IMR-90 (cell line): ENCODE results near the gene IL22RA1. TPM values are rescaled to one million over a fixed set of nuclear protein-coding genes. Genes with fewer than 3 reads are reported as not detected.

Experiments used
- ATAC-seq: fragments of 200-7000 bp; cut with Tn5 transposase; 2 replicates; pipeline ENCODE4 v1.9.1; 2020; ENCODE audit warnings: low read depth, mild to moderate bottlenecking, moderate library complexity
- BruUV-seq: library from RNA; stranded (reverse); fragments of 400-500 nt; replicated peaks from 2 replicates; lab custom pipeline; 2021; lab: Mats Ljungman, UMichigan
- CTCF ChIA-PET: fragments of 300-600 bp; formaldehyde crosslinking; extraction: SDS; loops from one replicate; lab custom pipeline; 2021; ENCODE audit warnings: antibody characterized with exemption; lab: Yijun Ruan, JAX
- POLR2A ChIA-PET: fragments of 300-600 bp; sonication (Branson Sonifier 250); formaldehyde crosslinking; loops from one replicate; lab custom pipeline; 2022; ENCODE audit warnings: antibody characterized with exemption; ENCODE audit not compliant: unreplicated experiment; lab: Charles Lee
- DNase-seq: peaks from one replicate; pipeline ENCODE4 v3.0.0; 2013
- H2AFZ ChIP-seq: replicated peaks from 2 replicates; pipeline ENCODE3; 2013; ENCODE audit warnings: low read length, mild to moderate bottlenecking; ENCODE audit not compliant: poor library complexity
- H2AK5ac ChIP-seq: 2 replicates; pipeline ENCODE4 v1.6.1; 2013; ENCODE audit warnings: low read depth, low read length, inconsistent platforms
- H2AK9ac ChIP-seq: replicated peaks from 2 replicates; pipeline ENCODE3; 2013; ENCODE audit warnings: mild to moderate bottlenecking, low read depth, low read length, moderate library complexity; ENCODE audit not compliant: poor library complexity
- H2BK120ac ChIP-seq: 2 replicates; pipeline ENCODE4 v1.6.1; 2013; ENCODE audit warnings: low read depth, low read length, inconsistent platforms
- H2BK15ac ChIP-seq: 3 replicates; pipeline ENCODE4 v1.6.1; 2013; ENCODE audit warnings: low read depth, low read length, inconsistent platforms
- H2BK20ac ChIP-seq: 2 replicates; pipeline ENCODE4 v1.6.1; 2013; ENCODE audit warnings: low read depth, mild to moderate bottlenecking, inconsistent platforms, low read length, moderate library complexity
- H2BK5ac ChIP-seq: 2 replicates; pipeline ENCODE4 v1.6.1; 2013; ENCODE audit warnings: mild to moderate bottlenecking, low read depth, low read length, inconsistent platforms; ENCODE audit not compliant: poor library complexity, severe bottlenecking
- H3K14ac ChIP-seq: replicated peaks from 2 replicates; pipeline ENCODE4 v1.6.1; 2013; ENCODE audit warnings: low read depth, low read length, inconsistent platforms
- H3K18ac ChIP-seq: 2 replicates; pipeline ENCODE4 v1.6.1; 2013; ENCODE audit warnings: low read depth, low read length, control low read depth
- H3K23ac ChIP-seq: 2 replicates; pipeline ENCODE4 v1.6.1; 2013; ENCODE audit warnings: low read depth, low read length, inconsistent platforms
- H3K27ac ChIP-seq: 2 replicates; pipeline ENCODE4 v1.5.1; 2013; ENCODE audit warnings: mild to moderate bottlenecking, control low read depth, low read length; ENCODE audit not compliant: insufficient read depth
- H3K27me3 ChIP-seq: 2 replicates; pipeline ENCODE4 v1.6.1; 2013; ENCODE audit warnings: low read length; ENCODE audit not compliant: control insufficient read depth, insufficient read depth
- H3K36me3 ChIP-seq: 2 replicates; pipeline ENCODE4 v1.6.1; 2013; ENCODE audit warnings: low read length, mixed read lengths; ENCODE audit not compliant: control insufficient read depth, insufficient read depth
- H3K4ac ChIP-seq: 2 replicates; pipeline ENCODE4 v1.6.1; 2013; ENCODE audit warnings: low read depth, low read length, inconsistent platforms
- H3K4me1 ChIP-seq: 2 replicates; pipeline ENCODE4 v1.6.1; 2013; ENCODE audit warnings: low read length, mixed read lengths; ENCODE audit not compliant: control insufficient read depth, insufficient read depth
- H3K4me2 ChIP-seq: 2 replicates; pipeline ENCODE4 v1.6.1; 2013; ENCODE audit warnings: low read depth, mild to moderate bottlenecking, control low read depth, low read length, moderate library complexity
- H3K4me3 ChIP-seq: 2 replicates; pipeline ENCODE4 v1.5.1; 2013; ENCODE audit warnings: low read depth, mild to moderate bottlenecking, control low read depth, low read length, moderate library complexity; ENCODE audit not compliant: insufficient read depth
- H3K56ac ChIP-seq: 2 replicates; pipeline ENCODE4 v1.6.1; 2013; ENCODE audit warnings: low read length, inconsistent platforms; ENCODE audit not compliant: insufficient read depth; ENCODE audit errors: extremely low read depth
- H3K79me1 ChIP-seq, 2 experiments: 2 replicates each; pipeline ENCODE4 v1.6.1; 2013; ENCODE audit warnings: low read length in 2 of 2, inconsistent platforms in 1 of 2, low read depth in 1 of 2
- H3K9ac ChIP-seq: 2 replicates; pipeline ENCODE4 v1.6.1; 2013; ENCODE audit warnings: low read depth, low read length, control low read depth
- H3K9me1 ChIP-seq: 2 replicates; pipeline ENCODE4 v1.6.1; 2013; ENCODE audit warnings: low read length, inconsistent platforms; ENCODE audit not compliant: insufficient read depth
- H3K9me3 ChIP-seq: 2 replicates; pipeline ENCODE4 v1.6.1; 2013; ENCODE audit warnings: low read length; ENCODE audit not compliant: control insufficient read depth, insufficient read depth
- H4K20me1 ChIP-seq: 2 replicates; pipeline ENCODE4 v1.6.1; 2013; ENCODE audit warnings: low read length, inconsistent platforms; ENCODE audit not compliant: insufficient read depth
- H4K5ac ChIP-seq: 2 replicates; pipeline ENCODE4 v1.6.1; 2013; ENCODE audit warnings: mild to moderate bottlenecking, low read depth, low read length, control low read depth
- H4K8ac ChIP-seq, 2 experiments: 2 replicates each; pipeline ENCODE4 v1.6.1; 2013; ENCODE audit warnings: low read depth in 2 of 2, low read length in 2 of 2, control low read depth in 1 of 2, inconsistent platforms in 1 of 2
- H4K91ac ChIP-seq: 2 replicates; pipeline ENCODE4 v1.6.1; 2013; ENCODE audit warnings: low read depth, low read length, inconsistent platforms; ENCODE audit not compliant: insufficient read depth
- BHLHE40 ChIP-seq: fragments of 150-350 bp; IDR thresholded peaks from 2 replicates; pipeline ENCODE4 v1.6.1; 2016; ENCODE audit warnings: mild to moderate bottlenecking, low read depth, low read length
- CEBPB ChIP-seq: IDR thresholded peaks from 2 replicates; pipeline ENCODE4 v1.6.1; 2012; ENCODE audit warnings: low read depth, low read length, improper control_type of control experiment
- CHD1 ChIP-seq: IDR thresholded peaks from 2 replicates; pipeline ENCODE4 v1.6.1; 2012; ENCODE audit warnings: low read depth, low read length, improper control_type of control experiment
- CTCF ChIP-seq: conservative IDR thresholded peaks from 2 replicates; pipeline ENCODE4 v1.5.1; 2012; ENCODE audit warnings: mild to moderate bottlenecking, low read depth, low read length, improper control_type of control experiment
- ELK1 ChIP-seq: fragments of 150-350 bp; IDR thresholded peaks from 2 replicates; pipeline ENCODE4 v1.6.1; 2016; ENCODE audit warnings: low read depth, mild to moderate bottlenecking, low read length, moderate library complexity, borderline replicate concordance
- FOS ChIP-seq: fragments of 150-350 bp; IDR thresholded peaks from 2 replicates; pipeline ENCODE4 v1.6.1; 2016; ENCODE audit warnings: low read depth, low read length
- MAFK ChIP-seq: IDR thresholded peaks from 2 replicates; pipeline ENCODE4 v1.6.1; 2012; ENCODE audit warnings: low read depth, low read length, improper control_type of control experiment
- MAZ ChIP-seq: IDR thresholded peaks from 2 replicates; pipeline ENCODE4 v1.6.1; 2012; ENCODE audit warnings: low read depth, mild to moderate bottlenecking, low read length, improper control_type of control experiment, moderate library complexity, borderline replicate concordance
- MXI1 ChIP-seq: IDR thresholded peaks from 2 replicates; pipeline ENCODE4 v1.6.1; 2012; ENCODE audit warnings: low read depth, mild to moderate bottlenecking, low read length, moderate library complexity, borderline replicate concordance
- NFE2L2 ChIP-seq: fragments of 150-350 bp; IDR thresholded peaks from 2 replicates; pipeline ENCODE4 v1.6.1; 2016; ENCODE audit warnings: low read depth, mild to moderate bottlenecking, low read length
- POLR2A ChIP-seq: IDR thresholded peaks from 2 replicates; pipeline ENCODE4 v1.6.1; 2012; ENCODE audit warnings: mild to moderate bottlenecking, low read depth, low read length
- RAD21 ChIP-seq: IDR thresholded peaks from 2 replicates; pipeline ENCODE4 v1.6.1; 2012; ENCODE audit warnings: low read length, improper control_type of control experiment
- RCOR1 ChIP-seq: IDR thresholded peaks from 2 replicates; pipeline ENCODE4 v1.6.1; 2012; ENCODE audit warnings: mild to moderate bottlenecking, low read length, improper control_type of control experiment; ENCODE audit not compliant: insufficient replicate concordance
- RFX5 ChIP-seq: IDR thresholded peaks from 2 replicates; pipeline ENCODE4 v1.8.0; 2012; ENCODE audit warnings: low read depth, mild to moderate bottlenecking, low read length, moderate library complexity
- SMC3 ChIP-seq: fragments of 150-350 bp; IDR thresholded peaks from 2 replicates; pipeline ENCODE4 v1.6.1; 2016; ENCODE audit warnings: low read depth, mild to moderate bottlenecking, antibody characterized with exemption, low read length, moderate library complexity
- USF2 ChIP-seq: fragments of 150-350 bp; IDR thresholded peaks from 2 replicates; pipeline ENCODE4 v1.6.1; 2017; ENCODE audit warnings: mild to moderate bottlenecking, antibody characterized with exemption, low read length, low read depth
- WGBS, 2 experiments: methylation state at CpG; one replicate each; pipeline versions ENCODE4 v1.1.5 to v1.1.7; 2013; ENCODE audit warnings: missing lambda C conversion rate in 2 of 2; ENCODE audit not compliant: insufficient read length in 1 of 2; ENCODE audit errors: extremely low coverage in 2 of 2; 5-methylcytosine and 5-hydroxymethylcytosine counted together
- dilution Hi-C: fragments of 300-500 bp; cut with HindIII; formaldehyde crosslinking; loops from one replicate; pipeline ENCODE4 v1.14.3; 2018; ENCODE audit warnings: low sequenced_read_pairs; ENCODE audit not compliant: unreplicated experiment
- in situ Hi-C: fragments of 300-500 bp; cut with MboI; formaldehyde crosslinking; loops from 3 replicates; pipeline ENCODE4 v1.14.3; 2019; ENCODE audit warnings: low sequenced_read_pairs, inconsistent platforms, mixed read lengths
- intact Hi-C: fragments of 100-400 bp; cut with micrococcal nuclease; formaldehyde crosslinking; loops from 2 replicates; pipeline ENCODE4 v1.10.0; 2022
- polyA plus RNA-seq, 3 experiments: library from polyadenylated mRNA; depleted of rRNA; stranded (reverse); fragments of >200 nt; gene quantifications; 2 replicates each; pipeline ENCODE4 v1.2.3, GENCODE V29; 2012; ENCODE audit warnings: low replicate concordance in 1 of 3
- total RNA-seq: library from RNA; depleted of rRNA; stranded (reverse); fragments of >200 nt; gene quantifications from 2 replicates; pipeline ENCODE4 v1.2.3, GENCODE V29; 2012

The IL22RA1 gene
- total and polyA plus RNA-seq, 2 of the 4 experiments (the other 2 are of a cell fraction): not detected

GRCh38 chr1:24117722-24118409 is 25.1 kb downstream of the IL22RA1 start:
- in situ Hi-C loops: no loop called here
- TF ChIP-seq CTCF (no peak), MXI1 (no peak), BHLHE40 (no peak), MAZ (no peak), CHD1 (no peak), SMC3 (no peak), FOS (no peak), MAFK (no peak), RCOR1 (no peak), NFE2L2 (no peak), CEBPB (no peak), RAD21 (no peak), POLR2A (no peak), ELK1 (no peak), RFX5 (no peak), USF2 (no peak)

More at GRCh38 chr1:24117722-24118409, 25.1 kb downstream of the IL22RA1 start:
- DNase-seq: peak; percentile 40
- no peak overlapping the region for H2AK5ac ChIP-seq
- H3K4me3 ChIP-seq: no peak overlapping the region
- ATAC-seq: peak; percentile 61
- H2AK9ac ChIP-seq: no peak overlapping the region
- H2AFZ ChIP-seq: no peak overlapping the region
- POLR2A ChIA-PET: no interaction called here
- no peak overlapping the region for H3K23ac ChIP-seq
- H3K79me1 ChIP-seq: no peaks in the 10 kb centered on the region
- no peak overlapping the region for H4K8ac ChIP-seq
- no peak overlapping the region for H2BK120ac ChIP-seq
- H3K4ac ChIP-seq: no peak overlapping the region
- H3K14ac ChIP-seq: no peak overlapping the region
- no TSS peak for BruUV-seq
- H3K56ac ChIP-seq: no peak overlapping the region
- H2BK15ac ChIP-seq: no peak overlapping the region
- no peaks in the 10 kb centered on the region for H3K9me1 ChIP-seq
- intact Hi-C loops (no loop called here), dilution Hi-C loops (no loop called here)
- no peaks in the 10 kb centered on the region for H3K36me3 ChIP-seq
- no peaks in the 10 kb centered on the region for H3K9me3 ChIP-seq
- no peak overlapping the region for H3K4me2 ChIP-seq
- no peak overlapping the region for H3K18ac ChIP-seq
- H2BK5ac ChIP-seq: no peak overlapping the region
- H3K4me1 ChIP-seq: peaks cover 2% of the 10 kb centered on the region; the same call in 1 of the 2 replicates
- no peak overlapping the region for H2BK20ac ChIP-seq
- no peak overlapping the region for H4K91ac ChIP-seq
- no peak overlapping the region for H3K9ac ChIP-seq
- no peak overlapping the region for H3K27ac ChIP-seq
- no peak overlapping the region for H4K5ac ChIP-seq
- H4K20me1 ChIP-seq: no peaks in the 10 kb centered on the region
- WGBS, 2 experiments: 76% methylated on average over 5 of the region's 14 CpGs; no CpG with 5 or more reads in 1 of the 2 experiments
- H3K27me3 ChIP-seq: peaks cover 58% of the 10 kb centered on the region
- CTCF ChIA-PET: no interaction called here
